Kidney epithelial cell (primary cell): ENCODE results near the gene CD34. TPM values are rescaled to one million over a fixed set of nuclear protein-coding genes. Genes with fewer than 3 reads are reported as not detected.

Experiments used
- DNase-seq: peaks from one replicate; pipeline ENCODE4 v3.0.0-alpha.2; 2010; ENCODE audit warnings: low read depth
- H3K27me3 ChIP-seq: 2 replicates; pipeline ENCODE4 v1.6.0; 2011; ENCODE audit warnings: low read length; ENCODE audit not compliant: control insufficient read depth, insufficient read depth
- H3K36me3 ChIP-seq: 2 replicates; pipeline ENCODE4 v1.5.1; 2011; ENCODE audit warnings: low read length; ENCODE audit not compliant: control insufficient read depth, insufficient read depth
- H3K4me3 ChIP-seq: 2 replicates; pipeline ENCODE4 v1.5.1; 2011; ENCODE audit warnings: low read depth, mild to moderate bottlenecking, control low read depth, low read length
- CTCF ChIP-seq: IDR thresholded peaks from 2 replicates; pipeline ENCODE4 v1.5.1; 2011; ENCODE audit warnings: mild to moderate bottlenecking, moderate library complexity, low read length, control low read depth, inconsistent platforms; ENCODE audit not compliant: insufficient read depth, poor library complexity, severe bottlenecking
- total RNA-seq: library from RNA; depleted of rRNA; stranded (reverse); fragments of >200 nt; gene quantifications from 2 replicates; pipeline ENCODE4 v1.2.3, GENCODE V29; 2015

Gene CD34
- total RNA-seq, 1 donor from 2014 or later, result 0.04 TPM

GRCh38 chr1:207918581-207918980, 7.7 kb upstream of the CD34 start:
- Histone ChIP-seq H3K36me3 (no peaks in the 10 kb centered on the region), H3K27me3 (no peaks in the 10 kb centered on the region), H3K4me3 (no peak overlapping the region)
- no peak for TF ChIP-seq CTCF
- no peak for DNase-seq

GRCh38 chr1:207918011-207918410, 7.1 kb upstream of the CD34 start:
- no peak for DNase-seq
- Histone ChIP-seq H3K4me3 (no peak overlapping the region), H3K36me3 (no peaks in the 10 kb centered on the region), H3K27me3 (no peaks in the 10 kb centered on the region)
- no peak for TF ChIP-seq CTCF

GRCh38 chr1:207917080-207917479, 6.2 kb upstream of the CD34 start:
- DNase-seq, result no peak
- H3K27me3 ChIP-seq, result no peaks in the 10 kb centered on the region
- no peak for TF ChIP-seq CTCF
- no peak overlapping the region for H3K4me3 ChIP-seq
- H3K36me3 ChIP-seq, result no peaks in the 10 kb centered on the region

- DNase-seq, result no peak
- Histone ChIP-seq H3K27me3 (peaks cover 10% of the 10 kb centered on the region), H3K4me3 (no peak overlapping the region), H3K36me3 (no peaks in the 10 kb centered on the region)
- no peak for TF ChIP-seq CTCF
Measured at GRCh38 chr1:207913951-207914350, 3.0 kb upstream of the CD34 start.

GRCh38 chr1:207911856-207912760, 1.2 kb upstream of the CD34 start:
- Histone ChIP-seq H3K4me3 (no peak overlapping the region), H3K36me3 (no peaks in the 10 kb centered on the region), H3K27me3 (peaks cover 10% of the 10 kb centered on the region)
- DNase-seq, result no peak
- no peak for TF ChIP-seq CTCF

- Histone ChIP-seq H3K36me3 (no peaks in the 10 kb centered on the region), H3K4me3 (no peak overlapping the region), H3K27me3 (peaks cover 10% of the 10 kb centered on the region)
- TF ChIP-seq CTCF, result no peak
- DNase-seq, result no peak
Measured at GRCh38 chr1:207909687-207910086, 1.2 kb downstream of the CD34 start.
